Pancreas (tissue), 10 donors: ENCODE results near the gene CELF1. TPM values are rescaled to one million over a fixed set of nuclear protein-coding genes. Genes with fewer than 3 reads are reported as not detected.

Source experiments
- ATAC-seq, 4 donors: fragments of 200-7000 bp; cut with Tn5 transposase; one replicate each; pipeline versions ENCODE4 v1.8.0 to v1.9.1; 2020; ENCODE audit warnings: mild to moderate bottlenecking in 4 of 4, moderate library complexity in 4 of 4
- DNase-seq, 6 donors: peaks; one replicate each; pipeline ENCODE4 v3.0.0-alpha.2; 2020
- FAIRE-seq: peaks from 2 replicates; lab custom pipeline; 2012; peaks lifted over from hg19 to GRCh38; lab: Jason Lieb, UNC
- H3K27ac ChIP-seq, 4 donors: fragments of 200-600 bp; sonication (generic); 1 replicate in 3 of 4; 2 replicates in 1 of 4; pipeline versions ENCODE4 v1.5.0 to v1.8.0; 2020
- H3K27me3 ChIP-seq, 4 donors: fragments of 200-600 bp; one replicate each; pipeline ENCODE4 v1.8.0; 2021
- H3K36me3 ChIP-seq, 3 donors: fragments of 200-600 bp; sonication (generic) in 1 of 3; one replicate each; pipeline versions ENCODE4 v1.5.0 to v1.8.0; 2020 to 2021
- H3K4me1 ChIP-seq, 3 donors: fragments of 200-600 bp; one replicate each; pipeline ENCODE4 v1.8.0; 2021
- H3K4me3 ChIP-seq, 4 donors: fragments of 200-600 bp; sonication (generic) in 2 of 4; one replicate each; pipeline versions ENCODE4 v1.5.0 to v1.8.0; 2020 to 2021
- H3K9me3 ChIP-seq, 4 donors: fragments of 200-600 bp; one replicate each; pipeline ENCODE4 v1.8.0; 2021
- WGBS, 2 donors: extraction: QIAGEN DNeasy Blood & Tissue Kit; methylation state at CpG; one replicate each; pipeline ENCODE4 v1.1.7; 2013; 5-methylcytosine and 5-hydroxymethylcytosine counted together
- intact Hi-C, 3 donors: fragments of 100-400 bp; cut with DNase I; formaldehyde crosslinking; loops; one replicate each; pipeline versions ENCODE4 v1.11.1 to v1.14.2; 2022
- polyA plus RNA-seq, 2 donors: library from polyadenylated mRNA; stranded (reverse); fragments of 200-250 nt; gene quantifications; one replicate each; pipeline ENCODE4 v1.2.3, GENCODE V29; 2013
- total RNA-seq, 6 donors: library from RNA; stranded (reverse); fragmentation: NEBNext Ultra II Directional in 4 of 6; extraction: Animal tissue kit (Norgen Biotek cat#: 25700) in 4 of 6; gene quantifications; one replicate each; pipeline versions ENCODE4 v1.2.1 to v1.2.4, GENCODE V29; 2021 to 2023
- TF ChIP-seq, protein P1 (sequence below), 4 donors: fragments of 200-600 bp; sonication (generic) in 3 of 4; IDR thresholded peaks; one replicate each; pipeline versions ENCODE4 v1.5.0 to v1.8.0; 2021; ENCODE audit warnings: antibody characterized with exemption in 4 of 4
- donor health status: healthy with polysubstance abuse.
- donor health status: DM: no; HTN: no; CAD: no; lungs with moderate emphysema.
- donor health status: DM: no; HTN: no; CAD: no.
- donor health status: control.
- donor health status: control.
- donor health status: Bipolar disorder and iron deficiency.
- donor health status: DM: yes; HTN: yes; CAD: no.
- donor health status: DM: no; HTN: no; CAD: no.
- donor health status: DM: no; HTN: no; CAD: no.
- donor health status: DM: yes; HTN: yes; CAD: no.

CELF1 gene
- total and polyA plus RNA-seq, 8 donors = 20.0 to 56.3 (median 35.9) TPM

DNA sequence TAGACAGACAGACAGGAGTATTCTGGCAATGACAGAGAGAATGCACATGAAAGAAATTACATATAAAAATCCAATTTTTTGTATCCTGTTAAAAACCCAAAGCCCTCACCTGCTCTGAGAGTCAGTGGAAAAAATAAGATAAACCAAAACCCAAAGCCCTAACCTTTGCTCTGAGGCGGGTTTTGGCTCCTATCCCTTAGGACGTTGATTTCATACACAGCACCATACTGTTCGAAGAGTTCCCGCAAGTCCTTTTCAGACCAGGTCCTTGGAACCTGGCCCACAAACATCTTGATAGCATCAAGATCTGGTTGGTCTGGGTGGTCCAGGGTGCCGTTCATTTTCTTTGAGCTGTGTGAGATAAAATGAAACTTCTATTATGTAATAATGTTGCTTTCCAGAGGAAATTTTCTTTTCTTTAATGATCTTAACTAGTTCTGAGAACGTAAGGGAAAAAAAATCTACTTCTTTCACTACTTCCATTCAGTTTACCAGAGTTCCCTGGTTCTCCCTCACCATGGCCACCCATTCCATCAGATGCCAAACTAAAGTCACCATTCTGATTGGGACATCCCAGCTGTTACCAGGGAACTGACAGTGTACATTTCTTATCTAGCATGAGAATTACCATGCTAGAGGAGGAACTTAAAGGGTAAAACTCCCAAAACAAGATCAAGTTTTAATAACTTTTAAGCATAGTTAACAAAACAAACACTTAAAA lies 64.1 kb downstream of the CELF1 start:
- intact Hi-C loops = no loop called here
- Histone ChIP-seq H3K36me3 (peaks cover 0 to 25% (median 25%) of the 10 kb centered on the region in 3 donors), H3K4me3 (no peak overlapping the region), H3K4me1 (peaks cover 7 to 16% (median 14%) of the 10 kb centered on the region in 3 donors), H3K27me3 (no peaks in the 10 kb centered on the region), H3K9me3 (no peaks in the 10 kb centered on the region), H3K27ac (peak overlapping the region in 2 of 4 donors; percentile 48 to 61)
- peak in 1 of 6 donors; percentile 37 for DNase-seq
- no peak for FAIRE-seq
- TF ChIP-seq, protein P1, sequence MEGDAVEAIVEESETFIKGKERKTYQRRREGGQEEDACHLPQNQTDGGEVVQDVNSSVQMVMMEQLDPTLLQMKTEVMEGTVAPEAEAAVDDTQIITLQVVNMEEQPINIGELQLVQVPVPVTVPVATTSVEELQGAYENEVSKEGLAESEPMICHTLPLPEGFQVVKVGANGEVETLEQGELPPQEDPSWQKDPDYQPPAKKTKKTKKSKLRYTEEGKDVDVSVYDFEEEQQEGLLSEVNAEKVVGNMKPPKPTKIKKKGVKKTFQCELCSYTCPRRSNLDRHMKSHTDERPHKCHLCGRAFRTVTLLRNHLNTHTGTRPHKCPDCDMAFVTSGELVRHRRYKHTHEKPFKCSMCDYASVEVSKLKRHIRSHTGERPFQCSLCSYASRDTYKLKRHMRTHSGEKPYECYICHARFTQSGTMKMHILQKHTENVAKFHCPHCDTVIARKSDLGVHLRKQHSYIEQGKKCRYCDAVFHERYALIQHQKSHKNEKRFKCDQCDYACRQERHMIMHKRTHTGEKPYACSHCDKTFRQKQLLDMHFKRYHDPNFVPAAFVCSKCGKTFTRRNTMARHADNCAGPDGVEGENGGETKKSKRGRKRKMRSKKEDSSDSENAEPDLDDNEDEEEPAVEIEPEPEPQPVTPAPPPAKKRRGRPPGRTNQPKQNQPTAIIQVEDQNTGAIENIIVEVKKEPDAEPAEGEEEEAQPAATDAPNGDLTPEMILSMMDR (IDR thresholded peaks at IDR 0.05) = no peak
- ATAC-seq = peak; percentile 71 to 82 (median 74)
- 26 to 29% methylated on average over 6 of the region's 6 CpGs for WGBS, 2 donors

DNA sequence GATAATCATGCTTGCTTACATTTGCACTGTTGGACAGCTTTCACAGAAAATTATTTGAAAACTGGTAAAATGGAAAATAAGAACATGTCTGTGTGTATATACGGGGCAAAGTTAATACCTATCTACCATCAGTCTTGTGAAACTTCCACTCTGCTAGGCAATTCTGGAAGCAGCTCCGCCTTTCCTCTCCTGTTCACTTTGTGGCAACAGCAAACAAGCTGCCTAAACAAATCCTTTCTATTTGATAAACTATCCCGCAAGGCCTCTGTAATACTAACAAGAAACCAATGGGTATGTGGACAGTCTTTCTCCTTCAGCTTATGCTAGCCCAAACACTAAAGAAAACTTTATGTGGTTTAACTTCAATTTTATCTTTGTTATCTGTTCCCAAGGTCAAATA lies 64.8 kb downstream of the CELF1 start:
- no peak for FAIRE-seq
- TF ChIP-seq, protein P1 (IDR thresholded peaks at IDR 0.05) = no peak
- Histone ChIP-seq H3K36me3 (peaks cover 0 to 32% (median 32%) of the 10 kb centered on the region in 3 donors), H3K27me3 (no peaks in the 10 kb centered on the region), H3K4me1 (peaks cover 7 to 16% (median 14%) of the 10 kb centered on the region in 3 donors), H3K4me3 (no peak overlapping the region), H3K27ac (peak overlapping the region in 2 of 4 donors; percentile 48 to 61), H3K9me3 (no peaks in the 10 kb centered on the region)
- DNase-seq = no peak
- intact Hi-C loops = no loop called here
- WGBS, 2 donors = 42 to 43% methylated on average over 3 of the region's 3 CpGs
- peak in 3 of 4 donors; percentile 52 to 57 (median 55) for ATAC-seq

DNA sequence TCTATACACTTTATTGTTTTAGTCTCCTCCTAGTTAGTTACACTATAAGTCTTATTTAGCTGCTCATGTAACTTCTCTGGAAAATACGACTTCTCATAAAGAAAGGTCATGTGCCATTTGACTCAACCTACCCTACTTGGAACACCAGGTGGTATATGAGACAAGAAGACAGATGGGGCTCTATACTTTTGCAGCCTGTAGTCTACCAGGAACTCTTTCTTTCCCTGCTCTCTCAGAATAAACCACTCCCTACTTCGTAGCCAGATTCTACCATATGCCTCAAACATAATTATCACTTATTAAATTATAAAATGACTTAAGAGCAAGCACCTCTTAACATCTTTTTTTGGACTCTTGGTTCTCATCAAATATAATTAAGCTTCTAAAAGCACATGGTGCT lies 65.5 kb downstream of the CELF1 start:
- Histone ChIP-seq H3K36me3 (peaks cover 0 to 39% (median 38%) of the 10 kb centered on the region in 3 donors), H3K9me3 (no peaks in the 10 kb centered on the region), H3K4me3 (no peak overlapping the region), H3K4me1 (peaks cover 7 to 16% (median 14%) of the 10 kb centered on the region in 3 donors), H3K27me3 (no peaks in the 10 kb centered on the region), H3K27ac (peak overlapping the region in 1 of 4 donors; percentile 61)
- ATAC-seq = no peak
- no peak for FAIRE-seq
- intact Hi-C loops = no loop called here
- TF ChIP-seq, protein P1 (IDR thresholded peaks at IDR 0.05) = no peak
- 82 to 93% methylated on average over 2 of the region's 2 CpGs for WGBS, 2 donors
- no peak for DNase-seq

DNA sequence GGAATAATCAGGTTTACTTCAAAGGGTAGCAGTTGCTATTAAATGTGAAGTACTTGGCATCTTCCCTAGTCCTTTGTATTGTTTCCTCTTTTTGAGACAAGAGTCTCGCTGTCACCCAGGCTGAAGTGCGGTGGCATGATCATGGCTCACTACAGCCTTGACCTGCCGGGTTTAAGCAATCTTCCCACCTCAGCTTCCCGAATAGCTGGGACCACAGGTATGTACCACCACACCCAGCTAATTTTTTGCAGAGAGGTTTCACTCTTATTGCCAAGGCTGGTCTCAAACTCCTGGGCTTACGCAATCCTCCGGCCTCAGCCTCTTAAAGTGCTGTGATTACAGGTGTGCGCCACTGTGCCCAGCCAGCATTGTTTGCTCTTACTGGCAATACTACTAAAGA lies 67.8 kb downstream of the CELF1 start:
- ATAC-seq = no peak
- intact Hi-C loops = no loop called here
- peaks cover 0 to 58% (median 53%) of the 10 kb centered on the region in 3 donors for H3K36me3 ChIP-seq

More for the DNA sequence above, 67.8 kb downstream of the CELF1 start:
- Histone ChIP-seq H3K27ac (no peak overlapping the region), H3K27me3 (no peaks in the 10 kb centered on the region), H3K4me1 (peaks cover 7 to 16% (median 14%) of the 10 kb centered on the region in 3 donors), H3K4me3 (no peak overlapping the region), H3K9me3 (no peaks in the 10 kb centered on the region)
- WGBS, 2 donors = 94 to 95% methylated on average over 7 of the region's 7 CpGs
- no peak for FAIRE-seq
- DNase-seq = no peak
- TF ChIP-seq, protein P1 (IDR thresholded peaks at IDR 0.05) = no peak
